Ureter (tissue), 1 donor: ENCODE data around the gene HAUS2. TPM values are rescaled to one million over a fixed set of nuclear protein-coding genes. Genes with fewer than 3 reads are reported as not detected.

ENCODE experiments used
- DNase-seq: peaks from one replicate; pipeline ENCODE4 v3.0.0-alpha.2; 2020; ENCODE audit warnings: low spot score
- total RNA-seq: library from RNA; stranded (reverse); gene quantifications from one replicate; pipeline ENCODE4 v1.2.4, GENCODE V29; 2023
- donor health status: DM: yes; HTN: yes; CAD: no.

The HAUS2 gene
- total RNA-seq, 1 donor from 2014 or later, result 22.6 TPM

- DNase-seq, result no peak
Measured at GRCh38 chr15:42605796-42606195, 57.2 kb downstream of the HAUS2 start.

GRCh38 chr15:42608110-42608531 is 59.5 kb downstream of the HAUS2 start:
- DNase-seq, result no peak

- no peak for DNase-seq
Measured at GRCh38 chr15:42608752-42609488, 60.3 kb downstream of the HAUS2 start.

GRCh38 chr15:42611532-42611931 is 62.9 kb downstream of the HAUS2 start:
- DNase-seq, result no peak

GRCh38 chr15:42612367-42612912 is 63.8 kb downstream of the HAUS2 start:
- no peak for DNase-seq

GRCh38 chr15:42616107-42616506 is 67.5 kb downstream of the HAUS2 start:
- no peak for DNase-seq

Other genes starting within 250 kb of the HAUS2 start
- gene CAPN3, start 189.3 kb upstream of the HAUS2 start, total RNA-seq, result 18.9 TPM
- 58.9 TPM for gene ZNF106, start 57.7 kb upstream of the HAUS2 start, total RNA-seq
- gene SNAP23, start 53.2 kb upstream of the HAUS2 start, total RNA-seq, result 68.6 TPM
- 23.5 TPM for gene LRRC57, start within 50 bp of the HAUS2 start, total RNA-seq
- gene STARD9, start 26.8 kb downstream of the HAUS2 start, total RNA-seq, result 18.0 TPM
- gene CDAN1, start 188.3 kb downstream of the HAUS2 start, total RNA-seq, result 13.3 TPM